Stimulated activated CD4-positive, alpha-beta T cell treated with anti-CD3 and anti-CD28 coated beads, Interleukin-1b, Interleukin-23, amount 100 ng/mL, for 48 hours (primary cell): ENCODE results near the gene BTN1A1.
A peak's percentile ranks its signal among the peaks of the same experiment; 100 is the strongest.
"Not testable (repeated sequence)": the region's sequence is repeated elsewhere in the genome, so short reads cannot be mapped to it uniquely, and the experiment has no call there.

Experiments
- DNase-seq: peaks from one replicate; pipeline ENCODE4 v3.0.0-alpha.2; 2020

Gene BTN1A1

GRCh38 chr6:26514984-26515383, 14.9 kb downstream of the BTN1A1 start:
- DNase-seq = no peak

- DNase-seq = no peak
These were observed 16.7 kb downstream of the BTN1A1 start for GRCh38 chr6:26516481-26517427.

- DNase-seq = no peak
These were observed 19.3 kb downstream of the BTN1A1 start for GRCh38 chr6:26519359-26519758.

GRCh38 chr6:26520237-26520849, 20.2 kb downstream of the BTN1A1 start:
- DNase-seq = no peak

- DNase-seq = peak; percentile 83
These were observed 20.9 kb downstream of the BTN1A1 start for GRCh38 chr6:26520850-26521599.

- peak; percentile 66 for DNase-seq
These were observed 21.7 kb downstream of the BTN1A1 start for GRCh38 chr6:26521600-26522391.

- peak; percentile 11 for DNase-seq
These were observed 22.6 kb downstream of the BTN1A1 start for GRCh38 chr6:26522486-26523228.

GRCh38 chr6:26524314-26524713, 24.2 kb downstream of the BTN1A1 start:
- DNase-seq = not testable (repeated sequence)

GRCh38 chr6:26524722-26525370, 24.7 kb downstream of the BTN1A1 start:
- DNase-seq = no peak

- DNase-seq = no peak
These were observed 25.7 kb downstream of the BTN1A1 start for GRCh38 chr6:26525838-26526237.

GRCh38 chr6:26526928-26527327, 26.8 kb downstream of the BTN1A1 start:
- no peak for DNase-seq

- no peak for DNase-seq
These were observed 30.1 kb downstream of the BTN1A1 start for GRCh38 chr6:26530203-26530602.

- DNase-seq = no peak
These were observed 31.8 kb downstream of the BTN1A1 start for GRCh38 chr6:26531897-26532296.

GRCh38 chr6:26532699-26533531, 32.8 kb downstream of the BTN1A1 start:
- peak; percentile 94 for DNase-seq

GRCh38 chr6:26533532-26533931, 33.4 kb downstream of the BTN1A1 start:
- DNase-seq = no peak

GRCh38 chr6:26534681-26535465, 34.8 kb downstream of the BTN1A1 start:
- DNase-seq = no peak

- peak; percentile 54 for DNase-seq
These were observed 36.6 kb downstream of the BTN1A1 start for GRCh38 chr6:26536571-26537159.

GRCh38 chr6:26537160-26537845, 37.2 kb downstream of the BTN1A1 start:
- DNase-seq = peak; percentile 93
